ENCODE results near the gene KRT14. TPM values are rescaled to one million over a fixed set of nuclear protein-coding genes. Genes with fewer than 3 reads are reported as not detected.

The KRT14 gene
- total RNA-seq, 1 donor from 2014 or later, result 1.0 TPM

GRCh38 chr17:41547921-41548843 lies 38.5 kb downstream of the KRT14 start:
- Histone ChIP-seq H2AFZ (ENCODE audit: low read depth, low read length) (peak overlapping the region; percentile 82), H3K27me3 (ENCODE audit: insufficient read depth, low read length) (no peaks in the 10 kb centered on the region), H3K79me2 (ENCODE audit: insufficient read depth, low read length) (no peaks in the 10 kb centered on the region), H3K27ac (ENCODE audit: low read depth, low read length) (peak overlapping the region; percentile 90), H3K4me1 (ENCODE audit: insufficient read depth, low read length) (peaks cover 40% of the 10 kb centered on the region), H3K9me3 (ENCODE audit: insufficient read depth, low read depth, low read length) (no peaks in the 10 kb centered on the region), H3K9ac (ENCODE audit: low read length) (peak overlapping the region; percentile 75), H4K20me1 (ENCODE audit: insufficient read depth, low read length) (no peaks in the 10 kb centered on the region), H3K4me3 (ENCODE audit: insufficient read depth, low read depth, low read length) (no peak overlapping the region), H3K36me3 (ENCODE audit: insufficient read depth, low read length) (no peaks in the 10 kb centered on the region), H3K4me2 (ENCODE audit: low read length) (peak overlapping the region; percentile 62)
- H3K27me3 Mint-ChIP-seq (ENCODE audit: low read depth, unreplicated experiment), result peaks cover 3% of the 10 kb centered on the region
- peak; percentile 99 for DNase-seq (ENCODE audit: low read depth)
- peak overlapping the region; percentile 94 for H3K27ac Mint-ChIP-seq (ENCODE audit: unreplicated experiment)
- no peaks in the 10 kb centered on the region for H3K36me3 Mint-ChIP-seq (ENCODE audit: low read depth, unreplicated experiment)
- FAIRE-seq, result peak; percentile 13
- H3K4me3 Mint-ChIP-seq (ENCODE audit: unreplicated experiment), result peak overlapping the region; percentile 23
- TF ChIP-seq CTCF (IDR thresholded peaks at IDR 0.05; ENCODE audit: insufficient read depth, low read depth, low read length), result no peak
- no peak for TF ChIP-seq EZH2 (IDR thresholded peaks at IDR 0.05; ENCODE audit: insufficient read depth, low read length)
- no peaks in the 10 kb centered on the region for H3K9me3 Mint-ChIP-seq (ENCODE audit: unreplicated experiment)
- peaks cover 25% of the 10 kb centered on the region for H3K4me1 Mint-ChIP-seq (ENCODE audit: low read depth, unreplicated experiment)

- Histone ChIP-seq H2AFZ (ENCODE audit: low read depth, low read length) (peak overlapping the region; percentile 70), H3K27ac (ENCODE audit: low read depth, low read length) (peak overlapping the region; percentile 90), H3K4me1 (ENCODE audit: insufficient read depth, low read length) (peaks cover 40% of the 10 kb centered on the region), H3K79me2 (ENCODE audit: insufficient read depth, low read length) (no peaks in the 10 kb centered on the region), H3K4me2 (ENCODE audit: low read length) (peak overlapping the region; percentile 44), H3K9ac (ENCODE audit: low read length) (peak overlapping the region; percentile 75), H3K9me3 (ENCODE audit: insufficient read depth, low read depth, low read length) (no peaks in the 10 kb centered on the region), H3K27me3 (ENCODE audit: insufficient read depth, low read length) (no peaks in the 10 kb centered on the region), H3K4me3 (ENCODE audit: insufficient read depth, low read depth, low read length) (no peak overlapping the region), H4K20me1 (ENCODE audit: insufficient read depth, low read length) (no peaks in the 10 kb centered on the region), H3K36me3 (ENCODE audit: insufficient read depth, low read length) (no peaks in the 10 kb centered on the region)
- no peak for FAIRE-seq
- Mint-ChIP-seq H3K4me3 (ENCODE audit: unreplicated experiment) (no peak overlapping the region), H3K9me3 (ENCODE audit: unreplicated experiment) (no peaks in the 10 kb centered on the region), H3K4me1 (ENCODE audit: low read depth, unreplicated experiment) (peaks cover 25% of the 10 kb centered on the region), H3K27me3 (ENCODE audit: low read depth, unreplicated experiment) (peaks cover 3% of the 10 kb centered on the region), H3K36me3 (ENCODE audit: low read depth, unreplicated experiment) (no peaks in the 10 kb centered on the region), H3K27ac (ENCODE audit: unreplicated experiment) (peak overlapping the region; percentile 94)
- TF ChIP-seq EZH2 (IDR thresholded peaks at IDR 0.05; ENCODE audit: insufficient read depth, low read length), result no peak
- TF ChIP-seq CTCF (IDR thresholded peaks at IDR 0.05; ENCODE audit: insufficient read depth, low read depth, low read length), result no peak
- DNase-seq (ENCODE audit: low read depth), result peak; percentile 56
Measured at GRCh38 chr17:41547378-41547841, 39.3 kb downstream of the KRT14 start.

Measured in astrocyte (in vitro differentiated cells and primary cell).